ENCODE results near the gene TALDO1. TPM values are rescaled to one million over a fixed set of nuclear protein-coding genes. Genes with fewer than 3 reads are reported as not detected.
A peak's percentile ranks its signal among the peaks of the same experiment; 100 is the strongest.

TALDO1 gene
- total RNA-seq, 2 donors from 2014 or later = 159 to 186 TPM

DNA sequence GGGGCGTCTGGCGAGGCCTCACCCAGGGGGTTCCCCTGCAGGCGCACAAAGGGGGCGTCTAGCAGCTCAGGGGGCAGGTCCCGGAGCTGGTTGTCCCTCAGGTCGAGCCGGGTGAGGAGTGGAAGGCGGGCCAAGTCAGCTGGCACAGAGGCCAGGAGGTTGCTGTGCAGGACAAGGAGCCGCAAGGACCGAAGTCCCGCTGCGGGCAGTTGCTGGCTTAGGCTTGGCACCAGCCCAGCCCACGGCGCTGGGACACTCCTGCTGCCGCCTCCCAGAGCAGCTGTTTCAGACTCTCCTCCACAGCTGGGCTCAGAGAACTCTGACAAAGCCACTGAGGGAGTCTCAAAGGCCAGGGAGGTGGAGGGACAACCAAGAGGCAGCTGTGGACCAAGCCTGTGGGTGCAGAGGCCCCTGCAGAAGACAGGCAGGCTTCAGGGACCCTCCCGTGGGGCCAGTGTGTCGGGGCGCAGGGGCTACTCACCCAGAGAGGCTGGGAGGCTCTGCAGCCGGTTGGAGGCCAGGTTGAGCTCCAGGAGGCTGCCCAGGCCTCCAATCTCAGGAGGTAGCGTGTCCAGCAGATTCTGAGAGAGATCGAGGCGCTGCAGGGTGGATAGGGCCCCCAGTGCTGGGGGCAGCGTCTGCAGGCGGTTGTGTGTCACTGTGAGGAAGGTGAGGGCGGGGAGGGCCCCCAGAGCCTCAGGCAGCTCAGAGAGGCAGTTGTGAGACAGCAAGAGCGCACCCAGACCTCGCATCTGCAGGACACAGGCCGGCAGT is 55.6 kb downstream of the TALDO1 start:
- no peak for DNase-seq
- ATAC-seq = no peak
- intact Hi-C loops (cut with DNase I, micrococcal nuclease) = no loop called here

- ATAC-seq (no peak), DNase-seq (no peak)
- intact Hi-C loops (cut with DNase I, micrococcal nuclease) = no loop called here
Measured at GRCh38 chr11:803467-803742, 56.1 kb downstream of the TALDO1 start.

GRCh38 chr11:803770-804598 is 56.7 kb downstream of the TALDO1 start:
- DNase-seq (no peak), ATAC-seq (no peak)
- intact Hi-C loops (cut with DNase I, micrococcal nuclease) = no loop called here

DNA sequence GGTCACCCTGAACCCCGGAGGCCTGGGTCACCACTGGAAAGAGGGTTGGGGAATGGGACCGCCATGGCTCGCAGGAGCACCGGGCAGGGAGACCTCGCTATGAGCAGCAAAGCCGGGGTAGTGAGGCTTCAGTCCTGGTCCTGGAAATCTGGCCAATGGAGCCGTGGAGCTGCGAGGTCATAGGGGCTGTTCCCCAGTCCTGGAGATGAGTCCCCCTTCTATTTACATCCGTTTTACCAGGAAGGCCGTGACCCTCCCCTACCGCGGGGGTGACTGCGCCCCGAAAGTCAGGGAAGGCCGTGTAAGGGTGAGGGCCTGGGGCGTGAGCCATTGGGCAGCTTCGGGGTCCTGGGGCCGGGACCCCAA is 57.3 kb downstream of the TALDO1 start:
- intact Hi-C loops (cut with DNase I, micrococcal nuclease) = no loop called here
- DNase-seq = no peak
- ATAC-seq = no peak

DNA sequence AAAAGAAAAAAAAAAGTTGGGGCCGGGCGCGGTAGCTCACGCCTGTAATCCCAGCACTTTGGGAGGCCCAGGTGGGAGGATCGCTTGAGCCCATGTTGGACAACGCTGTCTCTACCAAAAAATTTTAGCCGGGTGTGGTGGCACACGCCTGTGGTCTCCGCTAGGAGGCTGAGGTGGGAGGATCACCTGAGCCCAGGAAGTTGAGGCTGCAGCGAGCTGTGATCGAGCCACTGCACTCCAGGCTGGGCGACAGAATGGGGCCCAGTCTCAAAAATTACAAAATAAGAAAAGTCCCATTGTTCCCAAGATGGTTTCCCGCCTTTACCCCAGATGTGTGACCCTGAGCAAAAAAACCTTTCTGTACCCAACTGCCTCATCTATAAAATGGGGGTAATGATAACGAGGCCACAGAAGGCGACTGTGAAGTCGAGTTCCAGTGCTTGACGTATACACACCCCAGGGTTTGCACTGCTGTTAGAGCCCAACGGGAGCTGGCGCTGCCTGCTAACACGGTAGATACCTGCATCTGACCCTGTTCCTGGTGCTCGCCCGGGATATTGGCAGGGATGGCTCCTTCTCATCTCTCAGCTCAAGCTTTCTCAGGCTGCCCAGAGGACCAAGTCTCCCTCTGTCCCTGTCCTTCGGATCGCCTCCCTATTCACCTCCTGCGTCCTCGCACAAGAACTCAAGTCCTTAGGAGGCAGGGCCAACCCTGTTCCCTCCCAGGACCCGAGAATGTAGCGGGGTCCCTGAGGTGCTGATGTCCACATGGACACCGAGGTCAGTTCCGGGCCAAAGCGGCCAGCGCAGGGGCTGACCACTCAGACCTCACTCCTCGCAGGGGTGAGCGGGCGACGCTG is 61.4 kb downstream of the TALDO1 start:
- no peak for DNase-seq
- intact Hi-C loops (cut with DNase I, micrococcal nuclease) = no loop called here
- ATAC-seq = peak; percentile 8

GRCh38 chr11:809287-810039 is 62.2 kb downstream of the TALDO1 start, which contains the start of gene RPLP2:
RPLP2 (plus strand) TSS chr11:809967; CDS start chr11:810235, 268 bp downstream.
- peak; percentile 98 for DNase-seq
- intact Hi-C loops (cut with DNase I, micrococcal nuclease) = no loop called here
- ATAC-seq = peak; percentile 81

DNA sequence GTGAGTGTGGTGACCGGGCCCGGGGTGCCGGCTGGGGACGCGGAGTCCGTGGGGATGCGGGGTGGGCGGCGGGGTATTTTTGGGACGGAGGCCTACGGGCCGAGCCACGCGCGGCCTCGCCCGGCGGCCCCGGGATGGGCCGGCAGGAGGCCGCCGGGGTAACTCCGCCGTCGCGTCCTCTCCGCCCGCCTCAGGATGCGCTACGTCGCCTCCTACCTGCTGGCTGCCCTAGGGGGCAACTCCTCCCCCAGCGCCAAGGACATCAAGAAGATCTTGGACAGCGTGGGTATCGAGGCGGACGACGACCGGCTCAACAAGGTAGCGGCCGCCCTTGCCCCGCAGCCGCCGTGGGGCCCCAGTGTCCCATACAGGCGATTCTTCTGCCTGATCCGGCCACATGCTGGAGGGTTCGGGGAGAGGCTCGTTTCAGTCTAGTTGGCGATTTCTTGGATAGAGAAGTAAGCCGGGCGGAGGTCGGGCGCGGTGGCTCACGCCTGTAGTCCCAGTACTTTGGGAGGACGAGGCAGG is 62.8 kb downstream of the TALDO1 start:
- ATAC-seq (peak; percentile 36), DNase-seq (no peak)
- intact Hi-C loops (cut with DNase I, micrococcal nuclease) = no loop called here

GRCh38 chr11:811446-812245 is 64.4 kb downstream of the TALDO1 start:
- intact Hi-C loops (cut with DNase I, micrococcal nuclease) = no loop called here
- ATAC-seq (no peak), DNase-seq (no peak)

DNA sequence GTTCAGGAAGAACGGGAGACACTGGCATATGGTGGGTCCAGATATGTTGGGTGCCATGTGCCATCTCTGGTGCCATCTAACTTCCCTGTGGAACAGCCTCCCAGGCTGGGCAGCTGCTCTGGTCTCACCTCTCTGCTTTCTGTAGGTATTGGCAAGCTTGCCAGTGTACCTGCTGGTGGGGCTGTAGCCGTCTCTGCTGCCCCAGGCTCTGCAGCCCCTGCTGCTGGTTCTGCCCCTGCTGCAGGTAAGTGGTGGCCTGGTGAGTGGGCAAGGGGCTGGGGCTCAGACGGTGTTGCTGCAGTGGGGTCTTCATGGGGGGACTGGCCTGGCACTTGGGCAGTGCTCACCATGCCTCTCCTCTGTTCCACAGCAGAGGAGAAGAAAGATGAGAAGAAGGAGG is 65.1 kb downstream of the TALDO1 start:
- ATAC-seq = no peak
- no peak for DNase-seq
- intact Hi-C loops (cut with DNase I, micrococcal nuclease) = no loop called here

- no peak for DNase-seq
- no peak for ATAC-seq
- intact Hi-C loops (cut with DNase I, micrococcal nuclease) = no loop called here
Measured at GRCh38 chr11:813072-813455, 65.8 kb downstream of the TALDO1 start.

GRCh38 chr11:813456-814096 is 66.3 kb downstream of the TALDO1 start:
- no peak for ATAC-seq
- intact Hi-C loops (cut with DNase I, micrococcal nuclease) = no loop called here
- no peak for DNase-seq

Other genes with a start within 250 kb of the TALDO1 start
- 100 to 1,000 TPM; 104 to 124 TPM for gene RNH1, start 240.2 kb upstream of the TALDO1 start, total RNA-seq
- 10 to 100 TPM; 42.3 to 58.1 TPM for gene HRAS, start 211.9 kb upstream of the TALDO1 start, total RNA-seq
- gene LRRC56, start 209.9 kb upstream of the TALDO1 start, total RNA-seq = 1 to 10 TPM; 3.7 to 4.7 TPM
- gene LMNTD2, start 186.7 kb upstream of the TALDO1 start, total RNA-seq = 10 to 100 TPM; 13.6 to 15.3 TPM
- 100 to 1,000 TPM in 1 of 2 donors, 10 to 100 TPM in 1; 90.9 to 117 TPM for gene RASSF7, start 186.5 kb upstream of the TALDO1 start, total RNA-seq
- gene PHRF1, start 171.0 kb upstream of the TALDO1 start, total RNA-seq = 10 to 100 TPM; 31.0 to 33.0 TPM
- gene IRF7, start 131.5 kb upstream of the TALDO1 start, total RNA-seq = 10 to 100 TPM; 29.9 to 36.4 TPM
- 100 to 1,000 TPM; 359 to 611 TPM for gene CDHR5, start 122.5 kb upstream of the TALDO1 start, total RNA-seq
- gene SCT, start 120.3 kb upstream of the TALDO1 start, total RNA-seq = 1 to 10 TPM in 1 of 2 donors, not detected in 1; 2.7 TPM
- gene DRD4, start 110.2 kb upstream of the TALDO1 start, total RNA-seq = 1 to 10 TPM; 1.3 to 1.9 TPM
- gene DEAF1, start 52.2 kb upstream of the TALDO1 start, total RNA-seq = 10 to 100 TPM; 24.1 to 27.1 TPM
- gene TMEM80, start 51.6 kb upstream of the TALDO1 start, total RNA-seq = 10 to 100 TPM; 26.9 to 31.3 TPM
- 100 to 1,000 TPM; 248 to 294 TPM for gene EPS8L2, start 41.2 kb upstream of the TALDO1 start, total RNA-seq
- 10 to 100 TPM; 49.2 to 60.2 TPM for gene GATD1, start 30.0 kb downstream of the TALDO1 start, total RNA-seq
- under 1 TPM in 1 of 2 donors, not detected in 1; 0.36 TPM for gene CEND1, start 42.6 kb downstream of the TALDO1 start, total RNA-seq
- 10 to 100 TPM; 16.0 to 16.8 TPM for gene SLC25A22, start 50.8 kb downstream of the TALDO1 start, total RNA-seq
- 10 to 100 TPM; 20.0 to 25.8 TPM for gene PIDD1, start 57.8 kb downstream of the TALDO1 start, total RNA-seq
- gene RPLP2, start 62.5 kb downstream of the TALDO1 start, total RNA-seq = 1,000 to 10,000 TPM; 1,811 to 1,846 TPM
- 100 to 1,000 TPM; 161 to 222 TPM for gene PNPLA2, start 71.5 kb downstream of the TALDO1 start, total RNA-seq
- 100 to 1,000 TPM; 117 to 122 TPM for gene CRACR2B, start 80.5 kb downstream of the TALDO1 start, total RNA-seq
- 100 to 1,000 TPM; 443 to 462 TPM for gene CD151, start 85.5 kb downstream of the TALDO1 start, total RNA-seq
- gene POLR2L, start 95.1 kb downstream of the TALDO1 start, total RNA-seq = 10 to 100 TPM; 79.4 to 83.1 TPM
- 10 to 100 TPM; 11.7 to 20.2 TPM for gene TSPAN4, start 95.4 kb downstream of the TALDO1 start, total RNA-seq
- 10 to 100 TPM; 52.0 to 54.2 TPM for gene CHID1, start 163.3 kb downstream of the TALDO1 start, total RNA-seq
- gene AP2A2, start 178.4 kb downstream of the TALDO1 start, total RNA-seq = 10 to 100 TPM; 61.6 to 68.8 TPM

All from left colon (tissue), 2 donors.